NCI-H2081 treated with DMSO at 0.1 percent for 48 hours (cell line): ENCODE results near the gene SYNGR4.
A peak's percentile ranks its signal among the peaks of the same experiment; 100 is the strongest.
"Not testable (repeated sequence)": the region's sequence is repeated elsewhere in the genome, so short reads cannot be mapped to it uniquely, and the experiment has no call there.

ENCODE experiments used
- DNase-seq: peaks from one replicate; lab custom pipeline; 2025; lab: John Stamatoyannopoulos, UW

The SYNGR4 gene, protein sequence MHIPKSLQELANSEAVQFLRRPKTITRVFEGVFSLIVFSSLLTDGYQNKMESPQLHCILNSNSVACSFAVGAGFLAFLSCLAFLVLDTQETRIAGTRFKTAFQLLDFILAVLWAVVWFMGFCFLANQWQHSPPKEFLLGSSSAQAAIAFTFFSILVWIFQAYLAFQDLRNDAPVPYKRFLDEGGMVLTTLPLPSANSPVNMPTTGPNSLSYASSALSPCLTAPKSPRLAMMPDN

GRCh38 chr19:48363810-48364597 is at the start of gene SYNGR4, which contains the start of gene TMEM143:
Gene SYNGR4 (plus strand): TSS chr19:48364367. CDS start chr19:48365843, 1,476 bp downstream.
Gene TMEM143 (minus strand): TSS chr19:48363940. CDS start chr19:48363920, 20 bp downstream.
- peak; percentile 98 for DNase-seq

GRCh38 chr19:48315712-48316111 is 48.5 kb upstream of the SYNGR4 start:
- DNase-seq, result no peak

DNA sequence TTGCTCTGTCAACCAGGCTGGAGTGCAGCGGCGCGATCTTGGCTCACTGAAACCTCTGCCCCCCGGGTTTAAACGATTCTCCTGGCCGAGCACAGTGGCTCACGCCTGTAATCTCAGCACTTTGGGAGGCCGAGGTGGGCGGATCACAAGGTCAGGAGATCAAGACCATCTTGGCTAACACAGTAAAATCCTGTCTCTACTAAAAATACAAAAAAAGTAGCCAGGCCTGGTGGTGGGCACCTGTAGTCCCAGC is 46.5 kb upstream of the SYNGR4 start:
- DNase-seq, result not testable (repeated sequence)

GRCh38 chr19:48318286-48318987 is 45.7 kb upstream of the SYNGR4 start:
- no peak for DNase-seq

GRCh38 chr19:48319647-48320541 is 44.3 kb upstream of the SYNGR4 start:
- peak; percentile 26 for DNase-seq

DNA sequence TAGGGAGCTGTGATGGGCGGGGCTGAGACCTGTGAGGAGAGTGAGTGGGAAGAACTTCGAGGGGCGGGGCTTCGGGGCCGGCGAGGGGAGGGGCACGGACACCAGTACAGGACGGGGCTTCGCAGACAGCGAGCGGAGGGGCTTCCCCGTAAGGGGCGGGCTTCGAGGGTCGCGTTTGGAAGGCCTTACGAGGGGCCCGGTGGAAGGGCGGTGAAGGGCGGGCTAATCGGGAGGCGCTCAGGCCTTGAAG is 42.9 kb upstream of the SYNGR4 start:
- DNase-seq, result no peak

GRCh38 chr19:48321622-48322591 is 42.3 kb upstream of the SYNGR4 start:
- peak; percentile 89 for DNase-seq

DNA sequence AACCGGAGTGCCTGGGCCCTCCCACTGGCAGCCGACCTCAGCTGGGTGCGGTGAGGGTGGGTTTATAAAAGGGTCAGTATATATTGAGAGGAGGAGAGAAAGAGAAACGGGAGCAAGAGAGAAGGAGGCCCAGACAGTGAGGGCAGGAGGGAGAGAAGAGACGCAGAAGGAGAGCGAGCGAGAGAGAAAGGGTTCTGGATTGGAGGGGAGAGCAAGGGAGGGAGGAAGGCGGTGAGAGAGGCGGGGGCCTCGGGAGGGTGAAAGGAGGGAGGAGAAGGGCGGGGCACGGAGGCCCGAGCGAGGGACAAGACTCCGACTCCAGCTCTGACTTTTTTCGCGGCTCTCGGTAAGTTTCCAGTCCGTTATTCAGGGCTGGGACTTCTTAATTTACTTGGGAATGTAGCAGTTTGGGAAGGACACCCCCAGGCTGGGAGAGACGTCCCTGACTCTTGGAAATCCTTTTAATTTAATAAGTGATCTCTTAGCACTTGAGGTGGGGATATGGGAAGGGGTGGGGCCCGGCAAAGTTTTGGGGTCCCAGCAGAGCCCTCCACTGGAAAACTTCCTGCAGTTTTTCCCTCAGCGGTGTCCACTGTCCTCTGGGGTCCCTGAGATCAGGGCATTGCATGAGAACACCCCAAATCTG is 38.8 kb upstream of the SYNGR4 start, which contains the start of gene EMP3:
Gene EMP3 (plus strand): TSS at position 288 of the 646 bp plus-strand sequence. CDS start 1,293 bp downstream, outside the sequence.
- no peak for DNase-seq

DNA sequence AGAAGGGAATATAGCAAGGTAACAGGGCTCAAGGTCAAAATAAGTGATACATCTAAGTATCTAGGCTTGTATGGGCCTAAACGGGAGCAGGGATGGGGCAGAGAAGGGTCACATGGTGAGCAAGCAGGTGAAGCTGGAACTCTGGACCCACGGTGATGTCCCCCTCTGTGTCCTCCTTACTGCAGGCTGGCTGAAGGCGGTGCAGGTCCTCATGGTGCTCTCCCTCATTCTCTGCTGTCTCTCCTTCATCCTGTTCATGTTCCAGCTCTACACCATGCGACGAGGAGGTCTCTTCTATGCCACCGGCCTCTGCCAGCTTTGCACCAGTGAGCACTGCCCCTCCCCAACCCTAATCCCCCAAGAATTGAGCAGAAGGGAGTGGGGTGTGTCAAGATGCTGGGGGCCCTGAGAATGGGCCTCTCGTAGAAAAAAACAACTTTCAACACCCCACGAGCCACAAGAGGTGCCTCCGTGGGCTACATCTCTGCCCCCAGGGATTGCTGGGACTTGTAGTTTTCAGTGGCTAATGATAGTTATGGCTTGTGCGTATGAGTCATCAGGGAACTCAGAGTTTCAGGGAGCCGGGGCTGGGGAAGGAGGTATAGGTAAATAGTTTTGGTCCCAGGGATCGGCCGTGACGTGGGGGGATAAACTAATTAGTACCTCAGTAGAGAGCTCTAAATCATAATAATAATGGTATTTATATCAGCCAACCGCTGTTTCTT is 34.8 kb upstream of the SYNGR4 start:
- no peak for DNase-seq

DNA sequence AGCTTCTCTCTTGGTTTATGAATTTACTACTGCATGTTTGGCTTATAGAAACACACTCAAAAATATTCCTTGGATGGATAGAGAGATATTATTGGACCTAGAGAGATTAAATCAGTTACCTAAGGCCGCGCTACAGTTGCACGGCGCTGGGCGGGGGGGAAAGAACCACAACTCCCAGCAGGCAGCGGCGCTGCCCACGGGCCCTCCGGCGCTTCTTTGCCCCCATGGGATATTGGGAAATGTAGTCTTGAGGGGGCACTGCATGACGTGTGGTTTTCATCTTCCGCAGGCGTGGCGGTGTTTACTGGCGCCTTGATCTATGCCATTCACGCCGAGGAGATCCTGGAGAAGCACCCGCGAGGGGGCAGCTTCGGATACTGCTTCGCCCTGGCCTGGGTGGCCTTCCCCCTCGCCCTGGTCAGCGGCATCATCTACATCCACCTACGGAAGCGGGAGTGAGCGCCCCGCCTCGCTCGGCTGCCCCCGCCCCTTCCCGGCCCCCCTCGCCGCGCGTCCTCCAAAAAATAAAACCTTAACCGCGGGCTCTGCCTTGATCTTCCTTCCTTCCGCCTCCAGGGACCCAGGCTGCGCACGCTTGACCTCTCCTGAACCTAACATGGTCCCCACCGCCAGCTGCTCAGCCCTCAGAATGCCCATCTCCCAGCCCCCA is 34.0 kb upstream of the SYNGR4 start:
- peak; percentile 55 for DNase-seq

DNA sequence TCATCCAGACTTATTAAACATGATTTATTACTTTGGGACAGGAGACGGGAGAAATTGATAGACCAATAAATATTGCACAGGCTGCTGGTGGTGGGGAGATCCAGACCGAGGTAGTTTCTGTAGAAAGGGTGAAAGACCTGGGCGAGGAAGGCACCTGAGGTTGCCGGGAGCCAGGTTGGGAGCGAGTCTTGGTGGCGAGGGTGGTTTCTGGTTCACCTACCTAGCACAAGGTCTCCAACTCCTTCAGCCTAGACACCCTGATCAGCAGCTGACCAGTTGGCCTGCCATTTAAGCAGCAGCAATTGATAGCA is 31.9 kb upstream of the SYNGR4 start:
- DNase-seq, result no peak

DNA sequence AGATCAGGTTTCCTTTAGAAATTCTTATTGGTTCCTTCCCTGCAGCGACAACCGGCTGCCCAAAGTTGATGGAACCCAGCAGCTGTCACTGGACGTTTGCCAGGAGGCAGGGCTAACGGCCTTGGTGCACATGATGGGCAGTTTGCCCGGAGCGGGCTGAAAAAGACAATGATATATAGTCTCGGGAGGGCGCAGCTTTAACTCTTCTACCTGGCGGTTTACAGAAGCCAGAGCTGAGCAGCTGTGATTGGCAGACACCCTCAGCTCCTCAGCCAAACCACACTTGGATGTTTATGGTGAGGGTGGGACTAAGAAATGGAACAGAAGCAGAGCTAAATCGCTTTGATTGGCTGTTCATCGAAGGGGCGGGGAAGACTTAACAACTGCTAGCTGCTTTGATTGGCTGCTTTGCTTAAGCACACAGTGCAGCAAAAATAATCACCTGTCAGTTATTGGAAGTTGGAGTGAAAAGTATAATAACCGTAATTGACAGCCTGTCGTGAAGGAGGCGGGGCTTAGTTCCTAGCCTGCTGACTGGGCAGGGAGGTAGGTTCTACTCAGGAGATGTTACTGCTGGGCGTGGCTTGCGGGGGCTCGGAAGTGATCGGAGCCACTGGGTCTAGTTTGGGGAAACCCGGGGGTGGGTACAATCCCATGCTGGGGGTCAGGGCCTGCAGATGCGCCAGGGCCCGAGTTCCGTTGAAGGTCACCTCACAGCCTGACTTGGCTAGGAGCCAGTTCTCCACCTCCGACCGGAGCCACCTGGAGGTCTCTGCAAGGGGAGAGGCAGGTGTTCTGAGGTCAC is 31.3 kb upstream of the SYNGR4 start:
- peak; percentile 99 for DNase-seq

- DNase-seq, result peak; percentile 28
Measured at GRCh38 chr19:48333467-48334384, 30.4 kb upstream of the SYNGR4 start.

DNA sequence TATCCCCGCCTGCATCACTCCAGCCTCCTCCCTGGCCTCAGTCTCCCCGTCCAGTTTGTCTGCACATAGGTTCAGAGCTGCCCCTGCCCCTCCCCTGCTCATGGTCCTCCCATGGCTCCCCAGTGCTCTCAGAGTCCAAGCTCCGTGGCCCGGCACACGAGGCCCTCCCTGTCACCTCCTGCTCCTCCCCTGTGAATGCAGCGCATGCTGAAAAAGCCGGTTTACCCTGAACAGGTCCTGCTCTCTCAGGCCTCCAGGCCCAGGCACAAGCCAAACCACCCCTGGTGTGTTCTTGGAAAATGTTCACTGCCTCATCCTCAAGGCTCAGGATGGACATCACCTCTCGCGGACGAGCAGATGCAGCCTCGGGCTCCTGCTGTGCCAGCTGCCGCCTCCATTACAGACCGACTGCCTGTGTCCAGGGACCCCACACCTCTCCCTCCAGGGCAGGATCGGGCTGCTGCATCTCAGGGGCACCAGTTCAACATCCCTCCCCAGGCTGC is 25.9 kb upstream of the SYNGR4 start:
- no peak for DNase-seq

DNA sequence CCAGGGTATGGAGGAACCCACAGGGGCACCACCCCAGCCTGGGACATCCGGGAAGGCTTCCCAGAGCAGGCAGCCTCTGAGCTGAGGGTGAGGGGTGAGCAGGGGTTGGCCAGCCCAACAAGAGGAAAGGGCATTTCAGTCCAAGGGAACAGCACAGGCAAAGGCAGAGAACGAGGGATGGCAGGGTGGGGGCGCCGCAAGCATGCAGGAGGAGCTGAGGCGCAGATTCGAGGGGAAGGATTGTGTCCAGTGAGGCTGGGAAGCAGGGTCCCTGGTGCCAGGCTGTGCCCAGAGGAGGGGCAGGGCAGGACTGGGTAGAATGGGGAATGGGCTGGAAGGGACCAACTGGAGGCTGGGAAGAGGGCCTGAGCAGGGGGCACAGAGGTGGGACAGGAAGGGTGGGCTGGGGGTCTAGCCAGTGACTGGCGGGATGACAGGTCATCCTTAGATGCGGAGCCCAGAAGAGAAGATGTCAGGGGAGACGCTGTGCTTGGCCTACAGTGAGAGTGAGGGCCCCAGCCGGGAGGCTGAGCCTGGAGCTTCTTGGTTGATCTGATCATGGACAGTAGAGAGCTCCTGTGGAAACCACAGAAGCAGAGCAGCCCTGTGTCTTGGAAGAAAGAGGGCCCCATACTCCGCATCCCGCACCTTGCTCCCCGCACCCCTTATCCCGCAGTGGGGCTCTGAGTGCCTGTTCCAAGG is 25.2 kb upstream of the SYNGR4 start:
- no peak for DNase-seq

DNA sequence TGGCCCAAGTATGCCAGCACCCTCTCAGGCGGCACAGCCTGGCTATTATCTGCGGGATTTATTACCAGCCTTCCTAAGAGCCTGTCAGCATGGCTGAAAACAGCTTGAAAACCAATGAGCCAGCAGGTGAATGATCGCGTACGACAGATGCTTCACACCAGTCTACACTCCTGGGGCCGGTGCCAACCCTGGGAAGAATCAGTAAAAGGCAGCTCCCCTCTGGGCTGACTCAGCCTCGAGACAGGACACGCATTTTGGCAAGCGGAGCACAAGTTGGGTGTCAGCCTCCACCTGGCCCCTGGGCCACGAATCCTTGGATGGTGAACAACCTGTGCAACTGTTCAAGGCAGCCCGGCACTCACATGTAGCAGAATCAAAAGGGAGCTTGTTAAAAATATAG is 23.2 kb upstream of the SYNGR4 start:
- DNase-seq, result peak; percentile 72
